NCI-H146 treated with DMSO at 0.1 percent for 48 hours (cell line): ENCODE results near the gene CNGB1.

Experiments used
- DNase-seq: peaks from one replicate; lab custom pipeline; 2025; ENCODE audit not compliant: unreplicated experiment; lab: John Stamatoyannopoulos, UW

CNGB1 gene

DNA sequence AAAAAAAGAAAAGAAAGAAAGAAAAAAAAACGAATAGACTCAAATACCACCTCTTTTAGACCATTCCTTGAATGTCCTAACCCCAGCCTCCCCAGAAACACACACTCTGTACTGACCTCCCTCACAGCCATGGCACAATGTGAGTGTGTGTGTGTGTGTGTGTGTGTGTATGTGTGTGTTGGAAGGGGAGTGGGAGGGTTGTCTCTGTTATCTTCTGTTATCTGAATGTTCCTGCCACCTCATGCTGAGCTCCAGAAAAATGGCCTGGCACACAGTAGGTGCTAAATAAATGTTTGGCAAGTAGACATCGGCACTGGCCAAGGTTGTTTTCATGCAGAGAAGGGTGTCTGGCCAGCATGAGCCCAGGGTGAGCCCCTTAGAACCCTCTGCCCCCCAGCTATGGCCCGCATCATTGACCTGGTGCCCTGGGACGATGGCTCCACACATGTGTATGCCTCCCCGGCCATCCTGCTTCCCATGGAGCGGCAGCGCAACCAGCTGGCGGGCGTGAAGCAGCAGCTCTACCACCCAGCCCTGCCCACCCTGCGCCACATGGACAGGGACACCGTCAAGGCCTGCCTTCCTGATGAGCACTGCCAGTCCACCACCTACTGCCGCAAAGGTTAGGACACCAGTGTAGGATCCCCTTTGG lies 6.6 kb upstream of the CNGB1 start:
- no peak for DNase-seq

- DNase-seq, result no peak
These were observed 5.4 kb upstream of the CNGB1 start for GRCh38 chr16:57976331-57976796.

- no peak for DNase-seq
These were observed 1.4 kb upstream of the CNGB1 start for GRCh38 chr16:57972306-57972705.

DNA sequence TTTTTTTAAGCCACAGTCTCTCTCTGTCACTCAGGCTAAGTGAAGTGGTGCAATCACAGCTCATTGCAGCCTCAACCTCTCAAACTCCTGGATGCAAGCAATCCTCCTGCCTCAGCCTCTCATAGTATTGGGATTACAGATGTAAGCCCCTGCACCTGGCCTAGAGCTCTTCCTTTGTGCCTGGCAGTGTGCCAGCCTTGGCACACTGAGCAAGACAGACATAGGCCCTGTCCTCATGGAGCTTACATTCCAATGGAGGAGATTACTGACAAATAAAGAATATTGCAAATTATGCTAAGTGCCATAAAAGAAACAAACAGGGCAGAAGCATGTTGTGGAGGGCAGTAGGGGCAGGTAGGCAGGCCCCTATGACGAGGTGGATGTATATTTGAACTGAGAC lies 920 bp upstream of the CNGB1 start:
- no peak for DNase-seq

DNA sequence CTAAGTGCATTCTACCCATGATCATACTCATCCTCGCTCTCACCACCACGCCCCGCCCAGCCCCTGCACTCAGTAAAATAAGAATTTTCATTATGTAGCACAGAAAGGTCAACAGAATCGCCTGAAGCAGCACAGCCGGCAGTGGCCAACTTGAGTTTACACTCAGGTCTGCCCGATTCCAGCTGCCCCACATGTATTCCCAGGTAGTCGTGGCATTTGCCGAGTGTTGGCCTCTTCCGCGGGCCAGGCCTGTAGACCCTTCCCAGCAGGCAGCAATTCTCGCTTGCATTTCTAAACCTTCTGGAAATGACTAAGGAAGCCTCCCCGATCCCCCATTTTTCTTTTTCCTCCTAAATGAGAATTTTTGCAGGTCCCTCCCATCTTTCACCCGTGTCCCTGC lies 609 bp downstream of the CNGB1 start:
- DNase-seq, result no peak

- DNase-seq, result no peak
These were observed 1.3 kb downstream of the CNGB1 start for GRCh38 chr16:57969451-57970123.

GRCh38 chr16:57967916-57968315 lies 3.0 kb downstream of the CNGB1 start:
- no peak for DNase-seq

DNA sequence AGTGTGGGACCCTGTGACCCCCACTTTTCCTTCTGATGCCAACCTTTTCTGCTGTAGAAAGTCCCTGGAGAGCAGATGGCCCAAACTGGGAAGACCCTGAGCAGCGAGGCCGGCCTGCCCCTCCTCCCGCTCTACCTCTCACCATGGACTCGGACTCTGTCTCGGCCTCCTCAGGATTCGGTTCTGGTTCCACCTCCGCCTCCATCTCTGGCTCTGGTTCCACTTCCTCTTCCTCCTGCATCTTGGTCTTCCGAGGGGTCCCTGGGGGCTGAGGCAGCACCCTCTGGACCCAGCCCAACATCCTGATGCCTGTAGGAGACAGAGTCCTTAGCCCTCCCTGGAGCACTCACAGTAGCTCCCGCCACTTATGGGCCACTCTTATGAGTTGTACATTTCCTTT lies 3.9 kb downstream of the CNGB1 start:
- no peak for DNase-seq

GRCh38 chr16:57966204-57966771 lies 4.6 kb downstream of the CNGB1 start:
- DNase-seq, result no peak

DNA sequence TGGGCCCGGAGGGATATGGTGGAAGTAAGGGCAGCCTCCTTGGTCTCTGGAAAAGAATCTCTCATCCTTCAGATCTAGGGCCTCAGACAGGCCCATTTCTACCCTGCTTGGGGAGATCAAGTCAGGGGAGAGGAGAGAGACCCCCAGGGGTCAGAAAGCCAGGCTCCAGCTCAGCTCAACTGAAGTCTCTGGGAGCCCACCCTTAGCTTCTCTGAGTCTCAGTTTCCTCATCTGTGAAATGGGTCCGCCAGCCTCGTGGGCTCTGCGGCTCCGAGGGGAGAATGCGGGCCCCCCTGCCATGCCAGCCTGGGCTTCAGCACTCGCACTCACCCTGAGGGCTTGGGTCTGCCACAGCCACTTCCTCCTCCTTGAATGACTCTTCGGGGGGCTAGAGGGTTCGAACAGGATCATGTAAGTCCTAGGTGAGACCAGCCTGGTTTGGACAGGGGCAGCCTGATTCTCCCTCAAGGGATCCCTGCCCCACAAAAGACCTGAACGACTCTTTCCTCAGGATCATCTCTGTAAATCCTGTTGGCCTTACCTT lies 6.7 kb downstream of the CNGB1 start:
- no peak for DNase-seq

GRCh38 chr16:57962756-57963155 lies 8.2 kb downstream of the CNGB1 start:
- no peak for DNase-seq

DNA sequence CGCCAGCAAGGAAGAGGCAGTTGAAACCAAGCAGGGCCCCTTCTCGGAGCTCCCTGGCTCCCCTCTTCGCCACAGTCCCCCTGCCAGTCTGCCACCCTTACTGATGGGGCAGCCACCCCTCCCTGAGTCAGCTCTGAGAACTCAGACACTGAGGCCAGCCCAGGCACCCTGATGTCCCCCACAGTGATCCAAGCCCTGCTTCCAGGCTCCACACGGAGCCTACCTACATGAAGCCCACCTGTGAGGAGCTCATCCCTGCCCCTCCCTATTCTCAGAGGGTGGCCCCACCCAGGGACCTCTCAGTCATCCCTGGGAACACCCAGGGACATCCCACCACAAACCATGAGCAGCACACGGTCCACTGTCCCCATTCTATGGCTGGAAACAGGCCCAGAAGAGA lies 8.9 kb downstream of the CNGB1 start:
- no peak for DNase-seq

- DNase-seq, result no peak
These were observed 9.4 kb downstream of the CNGB1 start for GRCh38 chr16:57961538-57961937.

- DNase-seq, result no peak
These were observed 10.0 kb downstream of the CNGB1 start for GRCh38 chr16:57960826-57961472.

DNA sequence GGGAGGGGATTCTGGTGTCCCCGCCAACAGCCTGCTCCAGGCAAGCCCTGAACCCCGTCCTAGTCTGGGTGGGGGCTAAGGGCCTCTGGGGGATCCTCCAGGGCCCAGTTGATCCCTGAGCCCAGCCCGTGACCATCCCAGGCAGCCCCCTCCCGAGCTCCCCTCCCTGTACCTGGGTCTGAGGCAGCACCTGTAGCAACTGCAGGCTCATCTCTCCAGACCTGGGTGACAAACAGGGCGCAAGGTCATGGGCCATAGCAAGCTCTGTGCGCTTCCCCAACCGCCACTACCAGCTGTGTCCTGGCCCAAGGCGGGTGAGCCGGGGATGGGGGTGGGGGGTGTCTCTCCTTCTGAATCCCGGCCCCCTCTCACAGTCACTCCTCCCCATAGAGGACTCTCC lies 10.6 kb downstream of the CNGB1 start:
- no peak for DNase-seq

DNA sequence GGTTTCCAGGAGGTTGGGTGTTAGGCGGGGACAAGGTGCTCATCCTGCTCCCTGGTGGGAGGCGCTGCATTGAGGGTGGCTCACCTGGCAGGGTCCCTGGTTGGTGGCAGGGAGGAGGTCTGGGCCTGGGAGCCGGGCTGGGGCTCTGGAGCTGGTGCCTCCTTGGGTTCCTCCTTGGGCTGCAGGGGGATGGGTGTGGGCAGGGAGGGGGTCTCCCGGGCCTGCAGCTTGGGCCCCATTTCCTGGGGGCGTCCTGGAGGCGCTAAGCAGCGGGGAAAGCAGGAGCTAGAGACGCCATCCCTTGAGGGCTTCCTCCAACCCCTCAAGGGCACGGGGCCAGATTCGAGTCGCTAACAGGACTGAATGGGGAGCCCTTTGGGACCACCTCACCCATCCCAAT lies 11.1 kb downstream of the CNGB1 start:
- no peak for DNase-seq

DNA sequence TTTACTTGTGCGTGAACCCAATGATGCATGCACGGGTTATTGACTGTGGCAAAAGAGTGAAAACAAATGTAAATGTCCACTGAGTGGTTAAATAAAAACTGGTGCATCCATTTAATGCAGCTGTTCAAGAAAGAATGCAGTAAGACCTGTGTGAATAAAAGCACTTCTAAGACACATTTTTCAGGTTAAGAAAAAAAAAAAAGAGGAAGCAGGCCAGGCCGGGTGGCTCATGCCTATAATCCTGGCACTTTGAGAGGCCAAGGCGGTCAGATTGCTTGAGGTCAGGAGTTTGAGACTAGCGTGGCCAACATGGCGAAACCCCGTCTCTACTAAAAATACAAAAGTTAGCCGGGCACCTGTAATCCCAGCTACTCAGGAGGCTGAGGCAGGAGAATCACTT lies 11.8 kb downstream of the CNGB1 start:
- no peak for DNase-seq

DNA sequence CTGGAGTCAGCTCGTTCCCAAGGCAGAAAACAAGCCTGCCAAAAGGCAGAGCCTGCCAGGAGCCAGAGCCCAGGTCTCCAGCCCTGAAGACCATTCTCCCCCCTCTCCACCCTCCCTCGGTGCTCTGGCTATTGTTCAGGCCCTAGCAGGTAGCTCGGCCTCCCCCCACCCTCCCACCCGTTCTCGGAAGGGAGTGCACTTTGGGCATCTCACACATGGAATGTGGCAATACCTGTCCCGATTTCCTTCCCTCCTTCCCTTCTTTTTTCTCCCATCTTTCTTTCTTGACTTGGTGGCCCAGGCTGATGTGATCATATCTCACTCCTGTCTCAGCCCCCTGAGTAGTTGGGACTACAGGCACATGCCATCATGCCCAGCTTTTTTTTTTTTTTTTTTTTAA lies 12.4 kb downstream of the CNGB1 start:
- DNase-seq, result no peak

DNA sequence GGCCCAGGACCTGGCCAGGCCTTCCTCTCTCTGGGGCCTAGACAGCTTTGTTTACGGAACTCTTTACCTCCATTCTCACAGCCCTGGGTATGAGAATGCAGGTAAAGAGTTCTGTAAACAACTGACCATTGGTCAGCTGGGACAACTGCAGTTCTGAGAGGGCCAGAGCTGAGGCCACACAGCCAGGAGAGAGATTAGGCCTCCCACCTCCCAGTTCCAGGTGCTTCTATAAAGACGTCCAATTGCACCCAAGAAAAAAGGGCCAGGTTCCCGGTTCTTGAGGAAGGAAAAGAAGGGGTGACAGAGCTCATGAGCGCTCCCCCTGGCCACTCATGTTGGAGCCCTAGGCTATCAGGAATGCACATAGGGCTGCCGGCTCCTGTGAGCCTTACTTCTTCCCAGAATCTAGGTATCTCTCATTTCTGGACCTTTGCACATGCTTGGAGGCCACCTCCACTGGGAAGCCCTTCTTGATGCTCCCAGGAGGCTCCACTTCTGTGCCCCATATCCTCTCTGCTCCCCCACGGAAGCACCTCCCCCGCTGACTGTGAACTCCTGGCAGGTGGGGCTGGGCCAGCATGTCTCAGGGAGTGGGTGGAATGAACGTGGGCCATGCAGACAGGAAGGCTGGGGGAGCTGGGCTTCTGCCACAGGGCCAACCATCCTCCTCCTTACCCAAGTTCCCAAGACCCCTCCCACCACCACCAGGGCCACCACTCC lies 13.1 kb downstream of the CNGB1 start:
- no peak for DNase-seq

DNA sequence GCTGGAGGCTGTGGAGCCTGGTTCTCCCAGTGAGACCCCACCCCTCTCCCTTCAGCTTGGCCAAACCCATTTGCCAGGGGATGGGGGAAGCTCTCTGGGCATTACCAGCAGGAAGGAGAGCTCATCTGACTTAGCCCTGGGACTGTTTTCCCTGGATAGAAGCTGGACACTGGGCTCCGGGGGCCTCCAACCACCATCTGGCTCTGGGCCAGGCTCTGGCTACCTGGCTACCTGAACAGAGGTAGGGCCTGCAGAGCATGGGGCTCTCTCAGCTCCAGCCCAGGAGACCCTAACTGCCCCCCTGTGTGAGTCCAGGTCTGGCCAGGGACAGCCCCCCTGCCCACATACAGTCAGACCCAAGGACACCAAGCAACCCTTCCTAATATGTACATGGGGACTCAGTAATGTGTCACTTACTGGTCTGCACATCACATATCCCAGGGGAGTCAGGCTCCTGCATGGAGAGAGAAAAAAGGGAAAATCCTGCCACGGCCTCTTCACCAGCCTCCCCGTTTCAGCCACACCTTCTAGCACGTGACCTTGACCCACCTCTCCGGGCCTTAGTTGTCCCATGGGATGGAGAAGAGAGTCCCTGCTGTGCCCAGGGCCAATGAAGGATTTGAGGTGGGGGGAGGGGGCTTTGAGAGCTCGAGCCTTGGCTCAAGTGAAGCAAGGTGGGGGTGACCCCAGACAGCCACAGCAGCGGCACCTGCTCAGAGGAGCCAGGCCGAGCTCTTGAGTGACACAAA lies 13.8 kb downstream of the CNGB1 start:
- DNase-seq, result no peak
